ENCODE measurements around the gene SFTPA2. TPM values are rescaled to one million over a fixed set of nuclear protein-coding genes. Genes with fewer than 3 reads are reported as not detected.

SFTPA2 gene
- total and polyA plus RNA-seq, 2 experiments from 2014 or later: not detected

DNA sequence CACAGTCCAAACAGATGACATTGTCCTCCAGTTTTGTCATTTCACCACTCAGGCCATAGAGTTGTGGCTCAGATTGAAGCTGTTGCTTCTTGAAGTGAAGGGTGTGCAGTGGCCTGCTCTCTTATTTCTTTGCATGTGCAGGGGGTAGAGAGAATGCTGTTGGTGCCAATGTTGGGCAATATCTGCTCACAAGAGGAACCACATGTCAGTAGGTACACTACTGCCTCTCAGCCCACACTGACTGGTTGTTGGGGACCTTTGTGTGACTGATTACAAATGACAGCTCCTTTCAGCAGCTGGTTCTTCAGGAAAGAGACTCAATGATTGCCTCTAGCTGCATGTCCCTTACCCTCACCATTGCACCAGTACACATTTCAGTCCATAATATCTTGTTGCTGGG, 28.6 kb upstream of the SFTPA2 start:
- no peaks in the 10 kb centered on the region for H3K79me2 ChIP-seq (replicated peaks; ENCODE audit: insufficient read depth)
- H3K4me3 ChIP-seq: no peak overlapping the region
- DNase-seq (ENCODE audit: low spot score): no peak
- TF ChIP-seq EZH2 (IDR thresholded peaks at IDR 0.05; ENCODE audit: low read depth, unreplicated experiment) (no peak), ZNF462 (CRISPR knock-in tag; IDR thresholded peaks at IDR 0.05) (no peak), CTCF (conservative IDR thresholded peaks at IDR 0.05; ENCODE audit: low read depth in 2 of 2) (no peak), JUNB (IDR thresholded peaks at IDR 0.05; ENCODE audit: unreplicated experiment) (no peak), ETS1 (IDR thresholded peaks at IDR 0.05) (no peak), EZH2phosphoT487 (IDR thresholded peaks at IDR 0.05; ENCODE audit: unreplicated experiment) (no peak), STAT1 (IDR thresholded peaks at IDR 0.05; ENCODE audit: unreplicated experiment) (no peak), ZNF331 (CRISPR knock-in tag; IDR thresholded peaks at IDR 0.05; ENCODE audit: low read depth) (no peak), ZNF114 (CRISPR knock-in tag; IDR thresholded peaks at IDR 0.05) (no peak), POLR2AphosphoS5 (IDR thresholded peaks at IDR 0.05; ENCODE audit: low read depth) (no peak)
- no peaks in the 10 kb centered on the region for H3K4me1 ChIP-seq (ENCODE audit: insufficient read depth)
- no peak overlapping the region for H3K4me3 Mint-ChIP-seq
- no peaks in the 10 kb centered on the region for H4K20me1 ChIP-seq (replicated peaks; ENCODE audit: insufficient read depth)
- H3K36me3 ChIP-seq (ENCODE audit: insufficient read depth): no peaks in the 10 kb centered on the region
- no peak overlapping the region for H2AFZ ChIP-seq
- H3K4me1 Mint-ChIP-seq: no peaks in the 10 kb centered on the region
- no peaks in the 10 kb centered on the region for H3K36me3 Mint-ChIP-seq (ENCODE audit: low read depth)
- H3K9me2 ChIP-seq (ENCODE audit: insufficient read depth): no peaks in the 10 kb centered on the region
- H3K9me3 Mint-ChIP-seq: no peaks in the 10 kb centered on the region
- no peaks in the 10 kb centered on the region for H3F3A ChIP-seq (replicated peaks; ENCODE audit: low read depth)
- peaks cover 2% of the 10 kb centered on the region for H3K27me3 Mint-ChIP-seq (ENCODE audit: insufficient read depth, low read depth, poor library complexity)
- H3K27me3 ChIP-seq (ENCODE audit: insufficient read depth): no peaks in the 10 kb centered on the region
- H3K27ac Mint-ChIP-seq: no peak overlapping the region
- no peak overlapping the region for H3K4me2 ChIP-seq
- H3K27ac ChIP-seq (ENCODE audit: low read depth): no peak overlapping the region
- ATAC-seq: no peak

Measured in GM23338 (cell line).